Measurements from ENCODE around the gene NDUFA11. TPM values are rescaled to one million over a fixed set of nuclear protein-coding genes. Genes with fewer than 3 reads are reported as not detected.
"Not testable (repeated sequence)": the region's sequence is repeated elsewhere in the genome, so short reads cannot be mapped to it uniquely, and the experiment has no call there.

The NDUFA11 gene
- total RNA-seq, 1 experiment from 2014 or later: 143 TPM

GRCh38 chr19:5890099-5890498 is 13.5 kb downstream of the NDUFA11 start:
- Mint-ChIP-seq H3K9me3 (ENCODE audit: low read depth, unreplicated experiment) (no peaks in the 10 kb centered on the region), H3K36me3 (ENCODE audit: insufficient read depth, unreplicated experiment) (peaks cover 9% of the 10 kb centered on the region), H3K4me1 (ENCODE audit: low read depth, unreplicated experiment) (no peaks in the 10 kb centered on the region), H3K27ac (ENCODE audit: unreplicated experiment) (no peak overlapping the region), H3K27me3 (ENCODE audit: unreplicated experiment) (peaks cover 22% of the 10 kb centered on the region), H3K4me3 (ENCODE audit: low read depth, unreplicated experiment) (no peak overlapping the region)
- no peak for DNase-seq
- CTCF ChIA-PET: no interaction called here
- no peak for TF ChIP-seq CTCF (IDR thresholded peaks at IDR 0.05; ENCODE audit: unreplicated experiment)
- BruUV-seq (replicated peaks): no TSS peak
- intact Hi-C loops (cut with micrococcal nuclease; ENCODE audit: unreplicated experiment): loop anchor here (5.0 kb wide), 1 partner anchor 88 kb away; no protein-coding TSS in a partner anchor

- intact Hi-C loops (cut with micrococcal nuclease; ENCODE audit: unreplicated experiment): no loop called here
- DNase-seq: no peak
- TF ChIP-seq CTCF (IDR thresholded peaks at IDR 0.05; ENCODE audit: unreplicated experiment): no peak
- peaks cover 9% of the 10 kb centered on the region for H3K36me3 Mint-ChIP-seq (ENCODE audit: insufficient read depth, unreplicated experiment)
- BruUV-seq (replicated peaks): no TSS peak
- H3K27me3 Mint-ChIP-seq (ENCODE audit: unreplicated experiment): peaks cover 26% of the 10 kb centered on the region
- H3K9me3 Mint-ChIP-seq (ENCODE audit: low read depth, unreplicated experiment): no peaks in the 10 kb centered on the region
- H3K27ac Mint-ChIP-seq (ENCODE audit: unreplicated experiment): no peak overlapping the region
- CTCF ChIA-PET: no interaction called here
- no peak overlapping the region for H3K4me3 Mint-ChIP-seq (ENCODE audit: low read depth, unreplicated experiment)
- H3K4me1 Mint-ChIP-seq (ENCODE audit: low read depth, unreplicated experiment): no peaks in the 10 kb centered on the region
These were observed 14.2 kb downstream of the NDUFA11 start for GRCh38 chr19:5889288-5889971.

- DNase-seq; H3K4me3 Mint-ChIP-seq (ENCODE audit: low read depth, unreplicated experiment); BruUV-seq (replicated peaks); H3K9me3 Mint-ChIP-seq (ENCODE audit: low read depth, unreplicated experiment); H3K27ac Mint-ChIP-seq (ENCODE audit: unreplicated experiment); intact Hi-C loops (cut with micrococcal nuclease; ENCODE audit: unreplicated experiment); H3K4me1 Mint-ChIP-seq (ENCODE audit: low read depth, unreplicated experiment); H3K36me3 Mint-ChIP-seq (ENCODE audit: insufficient read depth, unreplicated experiment): not testable (repeated sequence)
- CTCF ChIA-PET: interaction anchor here (0.6 kb wide), 1 partner anchor 54 kb away, joined by 3 read pairs; no protein-coding TSS in a partner anchor
- H3K27me3 Mint-ChIP-seq (ENCODE audit: unreplicated experiment): peaks cover 29% of the 10 kb centered on the region
These were observed 19.4 kb downstream of the NDUFA11 start for GRCh38 chr19:5884065-5884811.

GRCh38 chr19:5883157-5883873 is 20.3 kb downstream of the NDUFA11 start:
- H3K4me3 Mint-ChIP-seq (ENCODE audit: low read depth, unreplicated experiment); intact Hi-C loops (cut with micrococcal nuclease; ENCODE audit: unreplicated experiment); H3K36me3 Mint-ChIP-seq (ENCODE audit: insufficient read depth, unreplicated experiment); CTCF ChIA-PET; H3K4me1 Mint-ChIP-seq (ENCODE audit: low read depth, unreplicated experiment); H3K27ac Mint-ChIP-seq (ENCODE audit: unreplicated experiment); BruUV-seq (replicated peaks); H3K9me3 Mint-ChIP-seq (ENCODE audit: low read depth, unreplicated experiment); DNase-seq: not testable (repeated sequence)
- H3K27me3 Mint-ChIP-seq (ENCODE audit: unreplicated experiment): peaks cover 26% of the 10 kb centered on the region

GRCh38 chr19:5882421-5882968 is 21.1 kb downstream of the NDUFA11 start:
- Mint-ChIP-seq H3K9me3 (ENCODE audit: low read depth, unreplicated experiment) (no peaks in the 10 kb centered on the region), H3K4me3 (ENCODE audit: low read depth, unreplicated experiment) (no peak overlapping the region), H3K27me3 (ENCODE audit: unreplicated experiment) (peaks cover 26% of the 10 kb centered on the region), H3K4me1 (ENCODE audit: low read depth, unreplicated experiment) (no peaks in the 10 kb centered on the region), H3K27ac (ENCODE audit: unreplicated experiment) (no peak overlapping the region), H3K36me3 (ENCODE audit: insufficient read depth, unreplicated experiment) (no peaks in the 10 kb centered on the region)
- intact Hi-C loops (cut with micrococcal nuclease; ENCODE audit: unreplicated experiment): no loop called here
- CTCF ChIA-PET: no interaction called here
- no peak for DNase-seq
- TF ChIP-seq CTCF (IDR thresholded peaks at IDR 0.05; ENCODE audit: unreplicated experiment): no peak
- no TSS peak for BruUV-seq (replicated peaks)

All from Calu3 (cell line).